Measurements from ENCODE around the gene N4BP3. TPM values are rescaled to one million over a fixed set of nuclear protein-coding genes. Genes with fewer than 3 reads are reported as not detected.

The N4BP3 gene
- total RNA-seq, 3 donors from 2014 or later (not counting 1 experiment from before 2014, with no cell fraction given): 5.6 to 16.9 (median 9.0) TPM

DNA sequence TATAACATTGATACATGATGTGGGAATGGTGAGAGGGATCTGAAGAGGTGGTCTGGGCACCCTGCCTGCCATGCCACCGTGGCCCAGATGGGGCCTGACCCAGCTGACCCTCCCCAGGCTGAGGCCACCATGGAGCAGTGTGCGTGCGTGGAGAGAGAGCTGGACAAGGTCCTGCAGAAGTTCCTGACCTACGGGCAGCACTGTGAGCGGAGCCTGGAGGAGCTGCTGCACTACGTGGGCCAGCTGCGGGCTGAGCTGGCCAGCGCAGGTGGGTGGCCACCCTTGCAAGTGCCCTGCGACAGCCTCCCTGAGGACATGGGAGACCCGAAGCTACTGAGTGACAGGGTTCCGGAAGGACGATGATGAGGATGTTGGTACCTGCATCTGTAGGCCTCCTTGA is 24.7 kb downstream of the N4BP3 start:
- ATAC-seq (no peak), DNase-seq (no peak)
- Mint-ChIP-seq H3K27ac (no peak overlapping the region), H3K9me3 (no peaks in the 10 kb centered on the region), H3K27me3 (ENCODE audit: low read depth in 2 of 2) (no peaks in the 10 kb centered on the region), H3K4me1 (peaks cover 0 to 13% of the 10 kb centered on the region in 2 donors), H3K4me3 (no peak overlapping the region), H3K36me3 (no peaks in the 10 kb centered on the region)
- intact Hi-C loops (cut with micrococcal nuclease): no loop called here
- Histone ChIP-seq H3K36me3 (ENCODE audit: control insufficient read depth, insufficient read depth, low read length) (peaks cover 8% of the 10 kb centered on the region), H3K4me1 (ENCODE audit: control insufficient read depth, insufficient read depth, low read length) (no peaks in the 10 kb centered on the region), H3K27ac (ENCODE audit: low read length) (no peak overlapping the region), H3K4me3 (ENCODE audit: low read length) (no peak overlapping the region), H3K9me3 (ENCODE audit: control insufficient read depth, insufficient read depth, low read length) (no peaks in the 10 kb centered on the region), H3K27me3 (ENCODE audit: control insufficient read depth, insufficient read depth, low read length) (no peaks in the 10 kb centered on the region)
- 96% methylated on average over 12 of the region's 12 CpGs for WGBS (ENCODE audit: insufficient coverage)
- TF ChIP-seq, protein P1, sequence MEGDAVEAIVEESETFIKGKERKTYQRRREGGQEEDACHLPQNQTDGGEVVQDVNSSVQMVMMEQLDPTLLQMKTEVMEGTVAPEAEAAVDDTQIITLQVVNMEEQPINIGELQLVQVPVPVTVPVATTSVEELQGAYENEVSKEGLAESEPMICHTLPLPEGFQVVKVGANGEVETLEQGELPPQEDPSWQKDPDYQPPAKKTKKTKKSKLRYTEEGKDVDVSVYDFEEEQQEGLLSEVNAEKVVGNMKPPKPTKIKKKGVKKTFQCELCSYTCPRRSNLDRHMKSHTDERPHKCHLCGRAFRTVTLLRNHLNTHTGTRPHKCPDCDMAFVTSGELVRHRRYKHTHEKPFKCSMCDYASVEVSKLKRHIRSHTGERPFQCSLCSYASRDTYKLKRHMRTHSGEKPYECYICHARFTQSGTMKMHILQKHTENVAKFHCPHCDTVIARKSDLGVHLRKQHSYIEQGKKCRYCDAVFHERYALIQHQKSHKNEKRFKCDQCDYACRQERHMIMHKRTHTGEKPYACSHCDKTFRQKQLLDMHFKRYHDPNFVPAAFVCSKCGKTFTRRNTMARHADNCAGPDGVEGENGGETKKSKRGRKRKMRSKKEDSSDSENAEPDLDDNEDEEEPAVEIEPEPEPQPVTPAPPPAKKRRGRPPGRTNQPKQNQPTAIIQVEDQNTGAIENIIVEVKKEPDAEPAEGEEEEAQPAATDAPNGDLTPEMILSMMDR (IDR thresholded peaks at IDR 0.05): no peak

DNA sequence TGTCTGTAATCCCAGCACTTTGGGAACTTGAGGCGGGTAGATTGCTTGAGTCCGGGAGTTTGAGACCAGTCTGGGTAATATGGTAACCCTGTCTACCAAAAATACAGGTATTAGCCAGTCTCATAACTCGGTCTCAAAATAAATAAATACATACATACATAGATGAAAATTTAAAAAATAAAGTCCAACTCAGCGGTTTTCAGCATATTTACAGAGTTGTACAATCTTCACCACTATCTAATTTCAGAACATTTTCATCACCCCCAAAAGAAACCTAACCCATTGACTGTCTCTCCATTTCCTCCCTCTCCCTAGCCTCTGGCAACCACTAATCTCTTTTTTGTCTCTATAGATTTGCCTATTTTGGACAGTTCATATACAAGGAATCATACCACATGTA is 28.2 kb downstream of the N4BP3 start:
- Mint-ChIP-seq H3K9me3 (no peaks in the 10 kb centered on the region), H3K27me3 (ENCODE audit: low read depth in 2 of 2) (no peaks in the 10 kb centered on the region), H3K4me1 (no peaks in the 10 kb centered on the region), H3K36me3 (no peaks in the 10 kb centered on the region), H3K27ac (no peak overlapping the region), H3K4me3 (no peak overlapping the region)
- no peak for DNase-seq
- H3K27me3 ChIP-seq (ENCODE audit: control insufficient read depth, insufficient read depth, low read length): no peaks in the 10 kb centered on the region
- ATAC-seq: no peak
- H3K27ac ChIP-seq (ENCODE audit: low read length): no peak overlapping the region
- TF ChIP-seq, protein P1 (IDR thresholded peaks at IDR 0.05): no peak
- H3K9me3 ChIP-seq (ENCODE audit: control insufficient read depth, insufficient read depth, low read length): no peaks in the 10 kb centered on the region
- intact Hi-C loops (cut with micrococcal nuclease): no loop called here
- WGBS (ENCODE audit: insufficient coverage): 93% methylated on average over 4 of the region's 4 CpGs
- H3K36me3 ChIP-seq (ENCODE audit: control insufficient read depth, insufficient read depth, low read length): peaks cover 13% of the 10 kb centered on the region
- no peak overlapping the region for H3K4me3 ChIP-seq (ENCODE audit: low read length)
- H3K4me1 ChIP-seq (ENCODE audit: control insufficient read depth, insufficient read depth, low read length): no peaks in the 10 kb centered on the region

DNA sequence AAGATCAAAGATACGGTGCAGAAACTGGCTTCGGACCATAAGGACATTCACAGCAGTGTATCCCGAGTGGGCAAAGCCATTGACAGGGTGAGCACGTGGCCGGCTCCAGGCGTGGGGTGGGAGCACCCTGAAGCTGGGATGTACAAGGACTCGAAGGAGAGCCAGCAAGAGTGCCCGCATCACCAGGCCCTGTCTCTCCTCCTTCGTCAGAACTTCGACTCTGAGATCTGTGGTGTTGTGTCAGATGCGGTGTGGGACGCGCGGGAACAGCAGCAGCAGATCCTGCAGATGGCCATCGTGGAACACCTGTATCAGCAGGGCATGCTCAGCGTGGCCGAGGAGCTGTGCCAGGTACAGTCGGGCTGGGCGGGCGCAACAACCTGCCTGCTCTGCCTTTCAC is 29.3 kb downstream of the N4BP3 start:
- Mint-ChIP-seq H3K27ac (no peak overlapping the region), H3K9me3 (no peaks in the 10 kb centered on the region), H3K36me3 (no peaks in the 10 kb centered on the region), H3K4me3 (no peak overlapping the region), H3K4me1 (no peaks in the 10 kb centered on the region), H3K27me3 (ENCODE audit: low read depth in 2 of 2) (no peaks in the 10 kb centered on the region)
- no peaks in the 10 kb centered on the region for H3K4me1 ChIP-seq (ENCODE audit: control insufficient read depth, insufficient read depth, low read length)
- intact Hi-C loops (cut with micrococcal nuclease): no loop called here
- WGBS (ENCODE audit: insufficient coverage): 96% methylated on average over 20 of the region's 20 CpGs
- TF ChIP-seq, protein P1 (IDR thresholded peaks at IDR 0.05): no peak
- H3K27me3 ChIP-seq (ENCODE audit: control insufficient read depth, insufficient read depth, low read length): no peaks in the 10 kb centered on the region
- H3K4me3 ChIP-seq (ENCODE audit: low read length): no peak overlapping the region
- no peaks in the 10 kb centered on the region for H3K9me3 ChIP-seq (ENCODE audit: control insufficient read depth, insufficient read depth, low read length)
- no peak for DNase-seq
- no peak overlapping the region for H3K27ac ChIP-seq (ENCODE audit: low read length)
- no peak for ATAC-seq
- H3K36me3 ChIP-seq (ENCODE audit: control insufficient read depth, insufficient read depth, low read length): peaks cover 24% of the 10 kb centered on the region

DNA sequence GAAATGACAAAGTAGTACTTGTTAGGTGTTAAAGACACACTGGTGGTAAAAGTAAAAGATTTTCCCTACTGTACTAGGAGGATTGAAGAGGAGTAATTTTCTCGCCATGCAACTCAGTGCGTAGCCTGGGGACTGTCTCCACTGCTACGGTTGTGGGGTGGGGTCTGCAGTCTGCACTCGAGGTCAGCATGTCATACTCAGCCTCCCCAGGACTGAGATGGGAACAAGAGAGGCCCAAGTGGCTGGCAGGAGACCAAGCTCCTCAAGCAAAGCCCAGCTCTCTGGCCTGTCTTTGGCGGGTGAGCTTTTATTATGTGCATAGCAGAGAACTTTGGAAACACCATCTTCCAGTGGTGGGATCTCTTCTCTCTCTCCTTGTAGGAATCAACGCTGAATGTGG is 29.9 kb downstream of the N4BP3 start:
- TF ChIP-seq, protein P1 (IDR thresholded peaks at IDR 0.05): no peak
- Mint-ChIP-seq H3K27ac (no peak overlapping the region), H3K27me3 (ENCODE audit: low read depth in 2 of 2) (no peaks in the 10 kb centered on the region), H3K4me3 (no peak overlapping the region), H3K4me1 (no peaks in the 10 kb centered on the region), H3K36me3 (peaks cover 1% of the 10 kb centered on the region), H3K9me3 (no peaks in the 10 kb centered on the region)
- no peak overlapping the region for H3K4me3 ChIP-seq (ENCODE audit: low read length)
- H3K9me3 ChIP-seq (ENCODE audit: control insufficient read depth, insufficient read depth, low read length): no peaks in the 10 kb centered on the region
- H3K4me1 ChIP-seq (ENCODE audit: control insufficient read depth, insufficient read depth, low read length): no peaks in the 10 kb centered on the region
- H3K36me3 ChIP-seq (ENCODE audit: control insufficient read depth, insufficient read depth, low read length): peaks cover 30% of the 10 kb centered on the region
- intact Hi-C loops (cut with micrococcal nuclease): no loop called here
- ATAC-seq (no peak), DNase-seq (no peak)
- no peak overlapping the region for H3K27ac ChIP-seq (ENCODE audit: low read length)
- WGBS (ENCODE audit: insufficient coverage): 96% methylated on average over 6 of the region's 6 CpGs
- no peaks in the 10 kb centered on the region for H3K27me3 ChIP-seq (ENCODE audit: control insufficient read depth, insufficient read depth, low read length)
